NB4 (cell line): ENCODE results near the gene ITGA11.

ENCODE experiments used
- DNase-seq: peaks from one replicate; pipeline ENCODE4 v3.0.0; 2010; ENCODE audit warnings: low read depth
- H3K4me3 ChIP-seq: one replicate; pipeline ENCODE4 v1.5.1; 2011; ENCODE audit warnings: mild to moderate bottlenecking, low read depth, low read length, moderate library complexity
- CTCF ChIP-seq: IDR thresholded peaks from one replicate; pipeline ENCODE4 v1.5.1; 2012; ENCODE audit warnings: low read depth, low read length
- MAX ChIP-seq: IDR thresholded peaks from 2 replicates; pipeline ENCODE4 v1.6.1; 2011; ENCODE audit warnings: low read depth, low read length
- MYC ChIP-seq: IDR thresholded peaks from 2 replicates; pipeline ENCODE4 v1.6.1; 2011; ENCODE audit warnings: low read depth, low read length
- POLR2A ChIP-seq: IDR thresholded peaks from 2 replicates; pipeline ENCODE4 v1.6.1; 2011; ENCODE audit warnings: mild to moderate bottlenecking; ENCODE audit not compliant: insufficient read length; ENCODE audit errors: extremely low read depth

The ITGA11 gene

GRCh38 chr15:68436680-68437079 lies 4.7 kb upstream of the ITGA11 start:
- TF ChIP-seq CTCF (no peak), MYC (no peak), MAX (no peak), POLR2A (no peak)
- DNase-seq: no peak

GRCh38 chr15:68435966-68436365 lies 4.0 kb upstream of the ITGA11 start:
- TF ChIP-seq POLR2A (no peak), MAX (no peak), CTCF (no peak), MYC (no peak)
- DNase-seq: no peak

More at GRCh38 chr15:68436680-68437079, 4.7 kb upstream of the ITGA11 start:
- H3K4me3 ChIP-seq: no peak overlapping the region

GRCh38 chr15:68434021-68434420 lies 2.1 kb upstream of the ITGA11 start:
- no peak for TF ChIP-seq POLR2A
- no peak for TF ChIP-seq MYC
- no peak overlapping the region for H3K4me3 ChIP-seq
- DNase-seq: no peak

More at GRCh38 chr15:68435966-68436365, 4.0 kb upstream of the ITGA11 start:
- no peak overlapping the region for H3K4me3 ChIP-seq

- TF ChIP-seq MYC (no peak), POLR2A (no peak)
Measured at GRCh38 chr15:68433551-68433950, 1.6 kb upstream of the ITGA11 start.

GRCh38 chr15:68432441-68433064 lies 590 bp upstream of the ITGA11 start:
- H3K4me3 ChIP-seq: no peak overlapping the region
- TF ChIP-seq POLR2A (no peak), CTCF (no peak), MAX (no peak), MYC (no peak)
- no peak for DNase-seq

More at GRCh38 chr15:68433551-68433950, 1.6 kb upstream of the ITGA11 start:
- H3K4me3 ChIP-seq: no peak overlapping the region
- DNase-seq: no peak

- TF ChIP-seq CTCF: no peak
- TF ChIP-seq POLR2A: no peak
- TF ChIP-seq MAX: no peak
- no peak for TF ChIP-seq MYC
- DNase-seq: no peak
- peak overlapping the region; percentile 28 for H3K4me3 ChIP-seq
Measured at GRCh38 chr15:68431037-68431791, 749 bp downstream of the ITGA11 start.
